Stimulated activated CD8-positive, alpha-beta memory T cell treated with anti-CD3 and anti-CD28 coated beads, Interleukin-7, amount 100 ng/mL, for 48 hours (primary cell): ENCODE data around the gene INSIG2.
"Not testable (repeated sequence)": the region's sequence is repeated elsewhere in the genome, so short reads cannot be mapped to it uniquely, and the experiment has no call there.

Experiments used
- DNase-seq, 2 donors: peaks; one replicate each; pipeline ENCODE4 v3.0.0-alpha.2; 2020; ENCODE audit warnings: low read depth in 1 of 2; ENCODE audit errors: extremely low read depth in 1 of 2

INSIG2 gene

GRCh38 chr2:118059919-118060478 is 28.3 kb upstream of the INSIG2 start:
- no peak for DNase-seq

- no peak for DNase-seq
Measured at GRCh38 chr2:118061135-118061955, 26.9 kb upstream of the INSIG2 start.

- no peak for DNase-seq
Measured at GRCh38 chr2:118062048-118062447, 26.2 kb upstream of the INSIG2 start.

- DNase-seq, result no peak
Measured at GRCh38 chr2:118062669-118063068, 25.6 kb upstream of the INSIG2 start.

GRCh38 chr2:118065015-118065706 is 23.1 kb upstream of the INSIG2 start:
- DNase-seq, result no peak

- DNase-seq, result no peak
Measured at GRCh38 chr2:118065921-118066511, 22.3 kb upstream of the INSIG2 start.

- no peak for DNase-seq
Measured at GRCh38 chr2:118077636-118078247, 10.5 kb upstream of the INSIG2 start.

GRCh38 chr2:118078734-118079133 is 9.5 kb upstream of the INSIG2 start:
- DNase-seq, result no peak

- no peak for DNase-seq
Measured at GRCh38 chr2:118084491-118085089, 3.7 kb upstream of the INSIG2 start.

GRCh38 chr2:118085173-118086023 is 2.9 kb upstream of the INSIG2 start:
- DNase-seq, result no peak

GRCh38 chr2:118086024-118086633 is 2.1 kb upstream of the INSIG2 start:
- DNase-seq, result no peak

- DNase-seq, result no peak
Measured at GRCh38 chr2:118089139-118089800, 999 bp downstream of the INSIG2 start.

GRCh38 chr2:118090387-118091139 is 2.3 kb downstream of the INSIG2 start:
- DNase-seq, result no peak

GRCh38 chr2:118091140-118091478 is 2.8 kb downstream of the INSIG2 start:
- DNase-seq, result no peak

GRCh38 chr2:118091631-118092030 is 3.4 kb downstream of the INSIG2 start:
- DNase-seq, result no peak

GRCh38 chr2:118094102-118094501 is 5.8 kb downstream of the INSIG2 start:
- not testable (repeated sequence) for DNase-seq

GRCh38 chr2:118094503-118094902 is 6.2 kb downstream of the INSIG2 start:
- no peak for DNase-seq

GRCh38 chr2:118095610-118096009 is 7.3 kb downstream of the INSIG2 start:
- DNase-seq, result no peak
